ENCODE data around the gene RHOBTB3.

DNA sequence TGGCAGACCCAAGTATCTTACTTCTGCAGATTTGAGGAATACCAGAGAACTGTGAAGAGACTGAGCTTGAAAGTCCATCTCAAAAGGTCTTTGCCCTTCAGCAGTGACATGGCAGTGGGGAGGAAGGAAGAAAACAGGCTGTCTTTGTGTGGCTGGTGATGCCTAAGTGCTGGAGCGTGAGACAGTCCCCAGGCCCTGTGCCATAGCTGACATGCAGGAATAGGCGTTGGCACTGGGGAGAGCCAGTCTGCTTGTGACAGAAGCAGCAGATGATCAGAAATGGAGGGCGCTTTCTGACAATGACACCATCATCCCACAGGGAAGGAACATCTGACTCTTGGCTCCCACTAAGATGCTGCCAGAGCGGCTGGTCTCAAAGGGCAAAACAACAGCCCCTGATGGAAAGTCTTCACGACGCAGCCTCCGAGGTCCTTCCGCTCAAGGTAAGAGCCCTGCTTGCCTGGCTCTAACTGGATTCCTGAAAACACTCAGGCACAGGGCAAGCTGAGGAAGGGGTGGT, 106.9 kb downstream of the RHOBTB3 start:
- TF ChIP-seq, protein P1, sequence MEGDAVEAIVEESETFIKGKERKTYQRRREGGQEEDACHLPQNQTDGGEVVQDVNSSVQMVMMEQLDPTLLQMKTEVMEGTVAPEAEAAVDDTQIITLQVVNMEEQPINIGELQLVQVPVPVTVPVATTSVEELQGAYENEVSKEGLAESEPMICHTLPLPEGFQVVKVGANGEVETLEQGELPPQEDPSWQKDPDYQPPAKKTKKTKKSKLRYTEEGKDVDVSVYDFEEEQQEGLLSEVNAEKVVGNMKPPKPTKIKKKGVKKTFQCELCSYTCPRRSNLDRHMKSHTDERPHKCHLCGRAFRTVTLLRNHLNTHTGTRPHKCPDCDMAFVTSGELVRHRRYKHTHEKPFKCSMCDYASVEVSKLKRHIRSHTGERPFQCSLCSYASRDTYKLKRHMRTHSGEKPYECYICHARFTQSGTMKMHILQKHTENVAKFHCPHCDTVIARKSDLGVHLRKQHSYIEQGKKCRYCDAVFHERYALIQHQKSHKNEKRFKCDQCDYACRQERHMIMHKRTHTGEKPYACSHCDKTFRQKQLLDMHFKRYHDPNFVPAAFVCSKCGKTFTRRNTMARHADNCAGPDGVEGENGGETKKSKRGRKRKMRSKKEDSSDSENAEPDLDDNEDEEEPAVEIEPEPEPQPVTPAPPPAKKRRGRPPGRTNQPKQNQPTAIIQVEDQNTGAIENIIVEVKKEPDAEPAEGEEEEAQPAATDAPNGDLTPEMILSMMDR (IDR thresholded peaks at IDR 0.05), result no peak
- no peak for TF ChIP-seq EP300 (IDR thresholded peaks at IDR 0.05)
